KOPT-K1 (cell line): Measurements from ENCODE around the gene OR8D1.

Experiments
- H3K27ac ChIP-seq: fragments of 200-600 bp; sonication (generic); 2 replicates; pipeline ENCODE4 v1.5.1; 2016; ENCODE audit warnings: antibody characterized with exemption, mild to moderate bottlenecking, low read depth, low read length; ENCODE audit not compliant: poor library complexity, severe bottlenecking
- H3K36me3 ChIP-seq: fragments of 200-600 bp; sonication (generic); 2 replicates; pipeline ENCODE4 v1.5.1; 2017; ENCODE audit warnings: antibody characterized with exemption, mild to moderate bottlenecking, low read length, moderate library complexity; ENCODE audit not compliant: insufficient read depth
- H3K9me3 ChIP-seq: fragments of 200-600 bp; sonication (generic); 2 replicates; pipeline ENCODE4 v1.5.1; 2017; ENCODE audit warnings: antibody characterized with exemption, low read length, mild to moderate bottlenecking; ENCODE audit not compliant: insufficient read depth, poor library complexity, severe bottlenecking

OR8D1 gene

GRCh38 chr11:124313849-124314248 lies at the start of gene OR8D1:
OR8D1 (minus strand) TSS chr11:124313949; CDS start chr11:124310766, 3,183 bp downstream.
- no peaks in the 10 kb centered on the region for H3K36me3 ChIP-seq
- no peaks in the 10 kb centered on the region for H3K9me3 ChIP-seq
- no peak within 1 kb of the TSS for H3K27ac ChIP-seq

DNA sequence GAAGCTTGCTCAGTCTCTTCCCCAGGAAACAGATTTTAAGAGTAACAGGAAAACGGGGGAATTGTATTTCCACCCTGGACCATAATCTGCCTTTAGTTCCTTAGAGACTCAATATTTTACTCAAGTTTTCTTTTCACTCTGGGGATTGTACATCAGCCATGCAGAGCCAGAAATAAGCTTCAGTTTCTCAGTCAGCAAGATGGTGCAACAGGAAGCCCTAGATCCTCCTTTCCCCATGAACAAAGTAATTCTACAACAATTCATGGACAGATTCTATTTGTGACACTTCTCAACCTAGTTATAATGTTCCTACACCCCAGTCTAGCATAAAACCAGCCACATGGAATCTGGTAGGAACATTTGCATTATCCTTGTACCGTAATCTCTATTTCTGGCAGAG lies 45.8 kb upstream of the OR8D1 start:
- H3K27ac ChIP-seq = no peak overlapping the region
- no peaks in the 10 kb centered on the region for H3K36me3 ChIP-seq
- no peaks in the 10 kb centered on the region for H3K9me3 ChIP-seq

DNA sequence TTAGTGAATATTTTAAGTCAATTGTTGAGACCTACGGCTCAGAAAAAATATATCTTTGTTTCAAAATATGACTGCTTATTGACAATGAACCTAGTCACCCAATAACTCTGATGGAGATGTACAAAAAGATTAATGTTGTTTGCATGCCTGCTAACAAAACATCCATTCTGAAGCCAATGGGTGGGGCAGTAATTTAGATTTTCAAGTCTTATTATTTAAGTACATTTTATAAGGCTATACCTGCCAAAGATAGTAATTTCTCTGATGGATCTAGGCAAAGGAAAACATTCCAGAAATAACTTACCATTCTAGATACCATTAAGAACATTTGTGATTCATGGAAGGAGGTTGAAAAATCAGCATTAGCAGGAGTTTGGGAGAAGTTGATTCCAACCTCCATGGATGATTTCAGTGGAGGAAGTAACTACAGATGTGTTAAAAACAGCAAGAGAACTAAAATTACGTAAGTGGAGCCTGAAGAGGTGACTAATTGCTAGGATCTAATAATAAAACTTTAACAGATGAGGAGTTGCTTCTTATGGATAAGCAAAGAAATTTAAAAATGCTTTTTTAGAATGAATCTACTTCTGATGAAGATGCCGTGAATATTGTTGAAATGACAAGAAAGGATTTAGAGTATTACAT lies 32.7 kb upstream of the OR8D1 start:
- H3K9me3 ChIP-seq = no peaks in the 10 kb centered on the region
- no peak overlapping the region for H3K27ac ChIP-seq
- no peaks in the 10 kb centered on the region for H3K36me3 ChIP-seq

DNA sequence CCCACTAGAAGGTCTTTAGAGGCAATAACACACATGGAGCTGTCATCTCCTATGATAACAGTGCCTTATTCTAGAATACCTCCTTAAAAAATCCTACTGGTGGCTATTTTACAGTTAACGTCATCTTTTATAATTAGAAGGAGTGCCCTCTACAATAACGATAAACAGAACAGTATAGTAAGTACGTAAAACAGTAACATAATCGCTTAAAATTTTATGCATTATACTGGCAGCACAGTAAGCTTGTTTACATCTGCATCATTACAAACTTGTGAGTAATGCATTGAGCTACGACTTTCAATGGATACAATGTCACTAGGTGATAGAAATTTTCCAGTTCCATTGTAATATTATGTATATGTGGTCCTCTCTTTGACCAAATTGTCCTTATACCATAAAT lies 30.6 kb upstream of the OR8D1 start:
- Histone ChIP-seq H3K36me3 (no peaks in the 10 kb centered on the region), H3K9me3 (no peaks in the 10 kb centered on the region), H3K27ac (no peak overlapping the region)

- Histone ChIP-seq H3K9me3 (no peaks in the 10 kb centered on the region), H3K27ac (no peak overlapping the region), H3K36me3 (no peaks in the 10 kb centered on the region)
Observed at GRCh38 chr11:124340142-124340447, 26.3 kb upstream of the OR8D1 start.

GRCh38 chr11:124339396-124340141 lies 25.8 kb upstream of the OR8D1 start:
- H3K9me3 ChIP-seq = no peaks in the 10 kb centered on the region
- H3K36me3 ChIP-seq = no peaks in the 10 kb centered on the region
- H3K27ac ChIP-seq = no peak overlapping the region

GRCh38 chr11:124331873-124332272 lies 18.1 kb upstream of the OR8D1 start:
- H3K27ac ChIP-seq = no peak overlapping the region
- H3K9me3 ChIP-seq = no peaks in the 10 kb centered on the region
- no peaks in the 10 kb centered on the region for H3K36me3 ChIP-seq

DNA sequence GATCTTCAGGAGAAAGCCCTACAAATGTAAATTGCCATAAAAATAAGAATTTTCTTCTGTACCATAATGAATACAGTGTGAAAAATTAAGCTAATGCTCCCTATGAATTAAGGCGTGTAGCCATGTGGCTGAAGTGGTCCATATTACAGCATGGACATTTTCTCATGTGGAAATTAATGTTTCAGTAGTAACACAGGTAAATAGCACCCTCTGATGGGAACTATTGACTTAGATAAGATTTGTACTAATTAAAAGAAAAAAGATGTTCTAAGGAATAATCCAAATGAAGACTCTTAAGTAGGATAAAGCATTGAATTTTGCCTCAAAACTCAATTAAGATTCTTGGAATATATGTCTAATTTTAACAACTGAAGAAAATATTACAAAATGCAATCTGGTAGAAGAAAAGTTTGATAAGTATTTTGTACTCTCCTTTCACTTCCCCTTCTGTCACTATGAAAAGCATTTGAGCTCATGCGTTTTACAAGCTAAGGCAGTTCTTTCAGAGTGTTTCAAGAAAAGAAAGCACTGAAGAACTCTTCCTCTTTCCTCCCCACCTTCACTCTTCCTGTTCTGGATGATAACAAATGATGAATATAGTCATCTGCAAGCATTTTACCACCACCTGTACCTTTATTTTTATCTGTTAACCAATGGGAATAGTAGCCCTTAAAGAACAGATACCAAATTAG lies 16.2 kb upstream of the OR8D1 start:
- H3K9me3 ChIP-seq = no peaks in the 10 kb centered on the region
- H3K27ac ChIP-seq = no peak overlapping the region
- H3K36me3 ChIP-seq = no peaks in the 10 kb centered on the region

GRCh38 chr11:124327775-124328174 lies 14.0 kb upstream of the OR8D1 start:
- Histone ChIP-seq H3K9me3 (no peaks in the 10 kb centered on the region), H3K27ac (no peak overlapping the region), H3K36me3 (no peaks in the 10 kb centered on the region)

- H3K27ac ChIP-seq = no peak overlapping the region
- H3K9me3 ChIP-seq = no peaks in the 10 kb centered on the region
- H3K36me3 ChIP-seq = no peaks in the 10 kb centered on the region
Observed at GRCh38 chr11:124322356-124322755, 8.6 kb upstream of the OR8D1 start.

- no peaks in the 10 kb centered on the region for H3K36me3 ChIP-seq
- H3K27ac ChIP-seq = no peak within 1 kb of the TSS
- no peaks in the 10 kb centered on the region for H3K9me3 ChIP-seq
Observed at GRCh38 chr11:124320097-124320496, 6.3 kb upstream of the OR8D1 start, which contains the start of gene OR8D2. OR8D2 (minus strand) TSS chr11:124320197; CDS start chr11:124320197, 0 bp downstream.

DNA sequence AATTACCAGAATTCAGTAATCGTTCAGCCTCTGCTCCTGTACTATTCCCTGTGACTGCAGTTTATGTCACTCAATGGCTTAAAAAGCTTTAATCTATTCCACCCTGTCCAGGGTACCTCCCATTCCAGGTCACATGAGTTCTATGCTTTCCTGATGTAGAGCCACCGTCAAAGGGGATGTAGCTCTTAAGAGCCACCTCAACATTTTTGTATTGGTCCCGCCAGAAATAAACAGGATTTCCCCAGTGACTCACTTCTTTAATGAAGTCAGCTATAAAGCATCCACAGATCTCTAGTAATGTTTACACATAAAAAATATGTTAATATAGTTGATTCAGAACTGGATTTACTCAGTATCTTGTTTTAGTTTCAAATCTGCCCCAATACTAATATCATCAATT lies 1.3 kb upstream of the OR8D1 start:
- H3K27ac ChIP-seq = no peak overlapping the region
- H3K9me3 ChIP-seq = no peaks in the 10 kb centered on the region

DNA sequence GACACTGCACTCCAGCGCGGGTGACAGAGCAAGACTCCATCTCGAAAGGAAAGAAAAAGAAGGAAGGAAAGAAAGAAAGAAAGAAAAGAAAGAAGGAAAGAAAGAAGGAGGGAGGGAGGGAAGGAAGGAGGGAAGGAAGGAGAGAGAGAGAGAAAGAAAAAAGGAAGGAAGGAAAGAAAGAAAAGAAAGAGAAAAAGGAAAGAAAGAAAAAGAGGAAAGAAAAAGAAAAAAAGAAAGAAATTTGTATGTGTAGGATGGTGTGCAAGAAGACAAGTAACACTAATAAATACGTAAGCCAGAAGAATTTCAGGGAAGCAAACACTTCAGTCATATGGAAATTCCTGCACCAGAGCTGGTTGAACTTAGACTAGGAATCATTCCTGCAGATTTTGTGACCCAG lies 618 bp downstream of the OR8D1 start:
- Histone ChIP-seq H3K27ac (no peak overlapping the region), H3K36me3 (no peaks in the 10 kb centered on the region), H3K9me3 (no peaks in the 10 kb centered on the region)

More for the DNA sequence above, 1.3 kb upstream of the OR8D1 start:
- no peaks in the 10 kb centered on the region for H3K36me3 ChIP-seq

GRCh38 chr11:124311670-124312069 lies 2.1 kb downstream of the OR8D1 start:
- no peaks in the 10 kb centered on the region for H3K36me3 ChIP-seq
- no peak overlapping the region for H3K27ac ChIP-seq
- no peaks in the 10 kb centered on the region for H3K9me3 ChIP-seq

GRCh38 chr11:124311269-124311668 lies 2.5 kb downstream of the OR8D1 start:
- H3K27ac ChIP-seq = no peak overlapping the region
- no peaks in the 10 kb centered on the region for H3K9me3 ChIP-seq
- H3K36me3 ChIP-seq = no peaks in the 10 kb centered on the region
